Calu3 (cell line): ENCODE results near the gene NDUFB8. TPM values are rescaled to one million over a fixed set of nuclear protein-coding genes. Genes with fewer than 3 reads are reported as not detected.
A peak's percentile ranks its signal among the peaks of the same experiment; 100 is the strongest.

Experiments
- BruUV-seq: library from RNA; stranded (reverse); fragments of 400-500 nt; replicated peaks from 2 replicates; lab custom pipeline; 2021; lab: Mats Ljungman, UMichigan
- CTCF ChIA-PET: fragments of 300-600 bp; sonication (Branson Sonifier 250); formaldehyde crosslinking; loops from one replicate; lab custom pipeline; 2022; ENCODE audit warnings: antibody characterized with exemption; lab: Charles Lee
- DNase-seq: peaks from one replicate; pipeline ENCODE4 v3.0.0; 2022
- H3K27ac Mint-ChIP-seq: one replicate; pipeline ENCODE4 v1.8.0; 2022; ENCODE audit warnings: mixed read lengths; ENCODE audit not compliant: unreplicated experiment
- H3K27me3 Mint-ChIP-seq: one replicate; pipeline ENCODE4 v1.8.0; 2022; ENCODE audit warnings: mixed read lengths; ENCODE audit not compliant: unreplicated experiment
- H3K36me3 Mint-ChIP-seq: one replicate; pipeline ENCODE4 v1.8.0; 2022; ENCODE audit warnings: mild to moderate bottlenecking, moderate library complexity, mixed read lengths; ENCODE audit not compliant: insufficient read depth, unreplicated experiment
- H3K4me1 Mint-ChIP-seq: one replicate; pipeline ENCODE4 v1.8.0; 2022; ENCODE audit warnings: mild to moderate bottlenecking, low read depth, mixed read lengths; ENCODE audit not compliant: unreplicated experiment
- H3K4me3 Mint-ChIP-seq: one replicate; pipeline ENCODE4 v1.8.0; 2022; ENCODE audit warnings: mild to moderate bottlenecking, low read depth, moderate library complexity, mixed read lengths; ENCODE audit not compliant: unreplicated experiment
- H3K9me3 Mint-ChIP-seq: one replicate; pipeline ENCODE4 v1.8.0; 2022; ENCODE audit warnings: low read depth, mixed read lengths; ENCODE audit not compliant: unreplicated experiment
- CTCF ChIP-seq: fragments of 200-600 bp; IDR thresholded peaks from one replicate; pipeline ENCODE4 v1.8.0; 2022; ENCODE audit warnings: antibody characterized with exemption; ENCODE audit not compliant: unreplicated experiment
- intact Hi-C: fragments of 100-400 bp; cut with micrococcal nuclease; formaldehyde crosslinking; loops from one replicate; pipeline ENCODE4 v1.10.0; 2022; ENCODE audit not compliant: unreplicated experiment
- total RNA-seq: library from RNA; stranded (reverse); gene quantifications from 2 replicates; pipeline ENCODE4 v1.2.3, GENCODE V29; 2022

The NDUFB8 gene
- total RNA-seq, 1 experiment from 2014 or later, result 128 TPM

DNA sequence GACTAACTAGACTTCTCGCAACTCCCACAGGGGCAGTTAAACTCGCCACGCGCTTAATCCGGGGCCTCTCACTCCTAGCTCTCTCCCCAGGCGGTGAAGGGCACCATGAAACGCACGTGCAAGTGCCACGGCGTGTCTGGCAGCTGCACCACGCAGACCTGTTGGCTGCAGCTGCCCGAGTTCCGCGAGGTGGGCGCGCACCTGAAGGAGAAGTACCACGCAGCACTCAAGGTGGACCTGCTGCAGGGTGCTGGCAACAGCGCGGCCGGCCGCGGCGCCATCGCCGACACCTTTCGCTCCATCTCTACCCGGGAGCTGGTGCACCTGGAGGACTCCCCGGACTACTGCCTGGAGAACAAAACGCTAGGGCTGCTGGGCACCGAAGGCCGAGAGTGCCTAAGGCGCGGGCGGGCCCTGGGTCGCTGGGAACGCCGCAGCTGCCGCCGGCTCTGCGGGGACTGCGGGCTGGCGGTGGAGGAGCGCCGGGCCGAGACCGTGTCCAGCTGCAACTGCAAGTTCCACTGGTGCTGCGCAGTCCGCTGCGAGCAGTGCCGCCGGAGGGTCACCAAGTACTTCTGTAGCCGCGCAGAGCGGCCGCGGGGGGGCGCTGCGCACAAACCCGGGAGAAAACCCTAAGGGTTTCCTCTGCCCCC lies 47.4 kb downstream of the NDUFB8 start:
- BruUV-seq, result no TSS peak
- Mint-ChIP-seq H3K27ac (no peak overlapping the region), H3K27me3 (peaks cover 49% of the 10 kb centered on the region), H3K4me3 (peak overlapping the region; percentile 81), H3K4me1 (no peaks in the 10 kb centered on the region), H3K9me3 (no peaks in the 10 kb centered on the region), H3K36me3 (peaks cover 8% of the 10 kb centered on the region)
- DNase-seq, result peak; percentile 65
- peak; percentile 84 for TF ChIP-seq CTCF
- intact Hi-C loops, result no loop called here
- CTCF ChIA-PET, result interaction anchor here (0.6 to 2.1 kb wide), 10 partner anchors 14 to 672 kb away, joined by 3 to 9 read pairs (median 6); partner anchors contain the start of genes BLOC1S2 and HIF1AN

- Mint-ChIP-seq H3K27me3 (peaks cover 49% of the 10 kb centered on the region), H3K27ac (no peak overlapping the region), H3K36me3 (peaks cover 8% of the 10 kb centered on the region), H3K9me3 (no peaks in the 10 kb centered on the region), H3K4me1 (no peaks in the 10 kb centered on the region), H3K4me3 (peak overlapping the region; percentile 81)
- no peak for TF ChIP-seq CTCF
- intact Hi-C loops, result no loop called here
- CTCF ChIA-PET, result interaction anchor here (0.7 to 2.1 kb wide), 7 partner anchors 27 to 672 kb away, joined by 3 to 9 read pairs (median 6); partner anchors contain the start of genes BLOC1S2 and HIF1AN
- BruUV-seq, result no TSS peak
- DNase-seq, result peak; percentile 84
Observed at GRCh38 chr10:100481462-100482081, 48.1 kb downstream of the NDUFB8 start.

GRCh38 chr10:100480002-100480401 lies 49.7 kb downstream of the NDUFB8 start:
- CTCF ChIA-PET, result no interaction called here
- TF ChIP-seq CTCF, result no peak
- peaks cover 49% of the 10 kb centered on the region for H3K27me3 Mint-ChIP-seq
- intact Hi-C loops, result no loop called here
- DNase-seq, result no peak
- no peak overlapping the region for H3K27ac Mint-ChIP-seq
- no peak overlapping the region for H3K4me3 Mint-ChIP-seq
- no peaks in the 10 kb centered on the region for H3K9me3 Mint-ChIP-seq
- BruUV-seq, result no TSS peak
- H3K4me1 Mint-ChIP-seq, result no peaks in the 10 kb centered on the region
- H3K36me3 Mint-ChIP-seq, result peaks cover 8% of the 10 kb centered on the region

DNA sequence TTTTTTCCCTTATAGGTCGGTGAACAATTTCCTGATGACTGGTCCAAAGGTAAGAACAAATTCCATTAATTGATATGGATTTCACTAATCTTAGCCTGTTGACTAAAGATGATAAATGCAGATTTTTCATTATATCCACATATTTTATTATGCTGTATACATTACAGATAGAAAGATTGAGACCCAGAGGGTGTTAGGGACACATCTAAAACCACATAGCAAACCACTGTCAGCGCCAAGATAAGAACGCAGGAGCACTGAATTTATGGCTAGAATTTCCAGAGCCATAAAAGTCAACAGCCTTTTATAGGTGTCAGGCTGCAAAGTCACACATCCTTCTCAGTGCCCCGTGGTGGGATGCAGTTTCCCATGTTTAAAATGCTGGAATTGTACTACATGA lies 50.6 kb downstream of the NDUFB8 start:
- Mint-ChIP-seq H3K36me3 (peaks cover 8% of the 10 kb centered on the region), H3K4me1 (no peaks in the 10 kb centered on the region), H3K27me3 (peaks cover 53% of the 10 kb centered on the region), H3K4me3 (no peak overlapping the region), H3K27ac (no peak overlapping the region), H3K9me3 (no peaks in the 10 kb centered on the region)
- no peak for DNase-seq
- BruUV-seq, result no TSS peak
- CTCF ChIA-PET, result no interaction called here
- TF ChIP-seq CTCF, result no peak
- intact Hi-C loops, result no loop called here
